SK-N-SH (cell line): ENCODE data around the gene TNFRSF21. TPM values are rescaled to one million over a fixed set of nuclear protein-coding genes. Genes with fewer than 3 reads are reported as not detected.

Source experiments
- CTCF ChIA-PET: fragments of 300-600, 350-600 bp; formaldehyde crosslinking; extraction: SDS; loops from one replicate; lab custom pipeline; 2021; lab: Yijun Ruan, JAX
- POLR2A ChIA-PET: fragments of 350-600 bp; sonication (Branson Sonifier 250); formaldehyde crosslinking; extraction: SDS; loops from one replicate; lab custom pipeline; 2020; ENCODE audit warnings: antibody characterized with exemption, inconsistent platforms; lab: Yijun Ruan, JAX
- DNase-seq: peaks from one replicate; pipeline ENCODE4 v3.0.0; 2012
- H2AFZ ChIP-seq: fragments of 200-600 bp; sonication (generic); 2 replicates; pipeline ENCODE4 v1.8.1; 2016; ENCODE audit warnings: antibody characterized with exemption, mild to moderate bottlenecking, low read depth
- H3F3A ChIP-seq: fragments of 200-600 bp; sonication (generic); replicated peaks from 2 replicates; pipeline ENCODE3; 2016; ENCODE audit warnings: antibody characterized with exemption, mild to moderate bottlenecking; ENCODE audit not compliant: insufficient read depth
- H3K27ac ChIP-seq, 2 experiments: fragments of 200-500 bp in 1 of 2; fragments of 200-600 bp in 1 of 2; sonication (Bioruptor generic) in 1 of 2; sonication (generic), shearing (Covaris generic) in 1 of 2; 2 replicates each; pipeline versions ENCODE4 v1.5.1 to v1.6.1; 2014 to 2016; ENCODE audit warnings: low read depth in 2 of 2, inconsistent platforms in 1 of 2, low read length in 1 of 2, mild to moderate bottlenecking in 1 of 2, mixed read lengths in 1 of 2
- H3K27me3 ChIP-seq: fragments of 200-600 bp; sonication (generic), shearing (Covaris generic); 2 replicates; pipeline ENCODE4 v1.6.1; 2016; ENCODE audit warnings: mixed run types; ENCODE audit not compliant: insufficient read depth
- H3K36me3 ChIP-seq, 2 experiments: fragments of 200-500 bp in 1 of 2; fragments of 200-600 bp in 1 of 2; sonication (Bioruptor generic) in 1 of 2; sonication (generic) in 1 of 2; replicated peaks in 1 of 2; 2 replicates each; pipeline versions ENCODE3 to v1.5.1; 2014 to 2016; ENCODE audit warnings: low read length in 1 of 2, mild to moderate bottlenecking in 1 of 2; ENCODE audit not compliant: insufficient read depth in 2 of 2, control insufficient read depth in 1 of 2
- H3K4me1 ChIP-seq, 2 experiments: fragments of 200-500 bp in 1 of 2; fragments of 200-600 bp in 1 of 2; sonication (Bioruptor generic) in 1 of 2; sonication (generic), shearing (Covaris generic) in 1 of 2; 2 replicates each; pipeline versions ENCODE4 v1.5.1 to v1.6.1; 2014 to 2016; ENCODE audit warnings: low read depth in 1 of 2, low read length in 1 of 2, mixed run types in 1 of 2; ENCODE audit not compliant: insufficient read depth in 2 of 2, control insufficient read depth in 1 of 2
- H3K4me2 ChIP-seq: fragments of 200-600 bp; sonication (generic), shearing (Covaris generic); 2 replicates; pipeline ENCODE4 v1.6.1; 2017; ENCODE audit warnings: mixed run types
- H3K4me3 ChIP-seq, 2 experiments: fragments of 200-500 bp in 1 of 2; fragments of 200-600 bp in 1 of 2; sonication (Bioruptor generic) in 1 of 2; sonication (generic), shearing (Covaris generic) in 1 of 2; 2 replicates each; pipeline versions ENCODE4 v1.5.1 to v1.8.1; 2014 to 2016; ENCODE audit warnings: low read depth in 2 of 2, inconsistent platforms in 1 of 2, low read length in 1 of 2, mild to moderate bottlenecking in 1 of 2, mixed read lengths in 1 of 2, moderate library complexity in 1 of 2
- H3K79me2 ChIP-seq: fragments of 200-600 bp; sonication (generic); 2 replicates; pipeline ENCODE4 v1.8.1; 2017; ENCODE audit warnings: mild to moderate bottlenecking; ENCODE audit not compliant: insufficient read depth
- H3K9ac ChIP-seq: fragments of 200-600 bp; sonication (generic); 2 replicates; pipeline ENCODE4 v1.6.1; 2017; ENCODE audit warnings: mixed run types
- H3K9me2 ChIP-seq: fragments of 200-600 bp; sonication (generic); 2 replicates; pipeline ENCODE4 v1.6.1; 2017; ENCODE audit warnings: mixed run types
- H3K9me3 ChIP-seq: fragments of 200-600 bp; sonication (generic); 2 replicates; pipeline ENCODE4 v1.6.1; 2017; ENCODE audit warnings: mixed run types, mild to moderate bottlenecking, moderate library complexity
- H4K20me1 ChIP-seq: fragments of 200-600 bp; sonication (generic); 2 replicates; pipeline ENCODE4 v1.6.1; 2017; ENCODE audit warnings: mild to moderate bottlenecking, mixed run types; ENCODE audit not compliant: insufficient read depth
- CTCF ChIP-seq: fragments of 200-600 bp; sonication (generic); IDR thresholded peaks from 2 replicates; pipeline ENCODE4 v1.6.1; 2017; ENCODE audit warnings: antibody characterized with exemption, mild to moderate bottlenecking, moderate library complexity
- EZH2phosphoT487 ChIP-seq: fragments of 200-600 bp; sonication (generic); IDR thresholded peaks from 2 replicates; pipeline ENCODE4 v1.6.1; 2017; ENCODE audit warnings: low read depth, mixed run types, mild to moderate bottlenecking, antibody characterized with exemption, moderate library complexity, borderline replicate concordance
- FOXJ3 ChIP-seq: sonication (generic); formaldehyde crosslinking; IDR thresholded peaks from 2 replicates; pipeline ENCODE4 v1.5.1; 2020; ENCODE audit warnings: mild to moderate bottlenecking, missing genetic modification reagents
- FOXM1 ChIP-seq: IDR thresholded peaks from 2 replicates; pipeline ENCODE4 v1.4.0; 2012; ENCODE audit warnings: low read depth, mild to moderate bottlenecking
- GATA2 ChIP-seq: sonication (generic); formaldehyde crosslinking; IDR thresholded peaks from 2 replicates; pipeline ENCODE4 v1.5.0; 2020; ENCODE audit warnings: mild to moderate bottlenecking, missing genetic modification reagents
- JUND ChIP-seq: IDR thresholded peaks from 2 replicates; pipeline ENCODE4 v1.4.0; 2012
- NRF1 ChIP-seq: IDR thresholded peaks from 2 replicates; pipeline ENCODE4 v1.6.1; 2012; ENCODE audit warnings: low read depth, mild to moderate bottlenecking, low read length
- RCOR1 ChIP-seq: fragments of 150-350 bp; IDR thresholded peaks from 2 replicates; pipeline ENCODE4 v1.6.1; 2017; ENCODE audit warnings: antibody characterized with exemption, low read length
- REST ChIP-seq: IDR thresholded peaks from 2 replicates; pipeline ENCODE4 v1.6.1; 2012; ENCODE audit warnings: mild to moderate bottlenecking, low read depth, low read length, moderate library complexity
- SMC3 ChIP-seq: IDR thresholded peaks from 2 replicates; pipeline ENCODE4 v1.6.1; 2012; ENCODE audit warnings: low read depth, low read length, improper control_type of control experiment
- TCF12 ChIP-seq: IDR thresholded peaks from 2 replicates; pipeline ENCODE4 v1.4.0; 2012
- USF1 ChIP-seq: IDR thresholded peaks from 2 replicates; pipeline ENCODE4 v1.4.0; 2012; ENCODE audit warnings: low read depth, borderline replicate concordance
- ZBTB33 ChIP-seq: IDR thresholded peaks from 2 replicates; pipeline ENCODE4 v1.4.0; 2012; ENCODE audit warnings: low read depth, borderline replicate concordance
- WGBS: methylation state at CpG from one replicate; pipeline ENCODE4 v1.1.6; 2017; ENCODE audit warnings: low lambda C conversion rate; 5-methylcytosine and 5-hydroxymethylcytosine counted together
- polyA plus RNA-seq, 3 experiments: library from polyadenylated mRNA; depleted of rRNA; stranded (reverse); fragments of >200 nt; gene quantifications; 2 replicates each; pipeline ENCODE4 v1.2.3, GENCODE V29; 2012

Gene TNFRSF21
- polyA plus RNA-seq, 1 of the 3 experiments (the other 2 are of a cell fraction) = 9.2 TPM

- Histone ChIP-seq H3K79me2 (no peaks in the 10 kb centered on the region), H3F3A (no peaks in the 10 kb centered on the region), H3K4me1 (peaks cover 14 to 35% of the 10 kb centered on the region in 2 experiments; a peak in 3 of 4 replicates), H3K36me3 (no peaks in the 10 kb centered on the region), H3K9ac (no peak overlapping the region), H3K9me2 (no peaks in the 10 kb centered on the region), H3K4me2 (no peak overlapping the region), H4K20me1 (no peaks in the 10 kb centered on the region), H3K27ac (peak overlapping the region in 1 of 2 experiments; percentile 6; a peak in 2 of 4 replicates), H3K9me3 (no peaks in the 10 kb centered on the region), H2AFZ (no peak overlapping the region), H3K4me3 (no peak overlapping the region), H3K27me3 (no peaks in the 10 kb centered on the region)
- no peak for DNase-seq
- CTCF ChIA-PET = no interaction called here
- TF ChIP-seq FOXJ3 (no peak), TCF12 (no peak), CTCF (no peak), NRF1 (no peak), USF1 (no peak), SMC3 (no peak), ZBTB33 (no peak), FOXM1 (no peak), GATA2 (CRISPR knock-in tag) (no peak), JUND (no peak), EZH2phosphoT487 (no peak), RCOR1 (no peak), REST (no peak)
- POLR2A ChIA-PET = no interaction called here
- 87% methylated on average over 5 of the region's 5 CpGs for WGBS
These were observed 69.3 kb downstream of the TNFRSF21 start for GRCh38 chr6:47240277-47240890.
